ENCODE data around the gene SLC2A10.

The SLC2A10 gene

DNA sequence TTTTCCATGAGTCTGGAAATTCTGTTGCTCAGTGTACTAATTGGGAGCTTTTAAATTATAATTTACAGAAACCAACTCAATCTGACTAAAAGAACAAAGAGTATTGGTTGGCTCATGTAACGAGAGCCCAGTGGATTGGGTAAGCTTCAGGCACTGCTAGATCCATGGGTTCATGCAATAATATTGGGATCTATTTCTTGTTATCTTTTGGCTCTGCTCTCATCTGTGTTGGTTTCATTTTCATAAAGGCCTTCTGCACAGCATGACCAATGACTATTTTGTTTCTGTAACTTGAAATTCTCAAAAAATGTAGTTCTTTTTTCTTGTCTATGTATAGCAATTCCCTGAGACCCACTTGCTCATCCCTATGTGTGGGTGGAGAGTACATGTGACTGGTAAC is 12.0 kb downstream of the SLC2A10 start:
- H3K4me3 ChIP-seq: no peak overlapping the region
- no peak overlapping the region for H3K27ac ChIP-seq

DNA sequence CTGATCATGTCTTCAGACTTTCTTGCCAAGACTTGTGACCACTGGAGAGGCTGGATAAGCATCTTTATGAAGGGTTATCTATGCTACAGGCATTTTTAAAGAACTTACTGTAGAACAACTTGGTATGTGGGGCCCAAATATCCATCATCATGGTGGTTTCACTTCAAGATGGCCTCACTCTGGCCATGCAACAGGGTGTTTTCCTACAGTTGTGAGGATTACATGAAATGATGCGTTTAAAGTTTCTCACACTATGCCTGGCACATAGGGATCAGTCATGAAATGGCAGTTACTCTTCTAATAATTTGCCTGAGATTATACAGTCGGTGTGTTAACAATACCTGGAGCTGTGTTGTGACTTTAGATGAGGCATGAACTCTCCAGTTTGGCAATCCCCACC is 13.0 kb downstream of the SLC2A10 start:
- no peak overlapping the region for H3K4me3 ChIP-seq
- H3K27ac ChIP-seq: no peak overlapping the region

DNA sequence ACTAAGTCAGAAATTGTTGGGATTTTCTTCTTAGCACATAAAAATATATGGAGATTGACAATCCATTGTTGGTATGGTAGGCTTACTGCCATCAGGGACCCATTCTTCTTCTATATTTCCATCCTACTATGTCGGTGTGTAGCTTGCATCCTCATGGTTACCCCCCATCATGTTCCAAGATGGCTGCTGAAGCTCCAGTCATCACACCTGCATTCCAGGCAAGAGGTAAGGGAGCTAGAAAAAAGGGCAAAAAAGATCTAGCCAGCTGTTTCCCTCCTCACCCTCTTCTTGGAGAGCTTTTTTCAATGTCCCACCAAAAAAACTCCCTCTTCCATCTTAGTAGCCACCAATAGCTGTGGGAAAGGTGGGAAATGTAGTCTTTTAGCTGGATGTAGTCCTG is 13.6 kb downstream of the SLC2A10 start:
- no peak overlapping the region for H3K27ac ChIP-seq

DNA sequence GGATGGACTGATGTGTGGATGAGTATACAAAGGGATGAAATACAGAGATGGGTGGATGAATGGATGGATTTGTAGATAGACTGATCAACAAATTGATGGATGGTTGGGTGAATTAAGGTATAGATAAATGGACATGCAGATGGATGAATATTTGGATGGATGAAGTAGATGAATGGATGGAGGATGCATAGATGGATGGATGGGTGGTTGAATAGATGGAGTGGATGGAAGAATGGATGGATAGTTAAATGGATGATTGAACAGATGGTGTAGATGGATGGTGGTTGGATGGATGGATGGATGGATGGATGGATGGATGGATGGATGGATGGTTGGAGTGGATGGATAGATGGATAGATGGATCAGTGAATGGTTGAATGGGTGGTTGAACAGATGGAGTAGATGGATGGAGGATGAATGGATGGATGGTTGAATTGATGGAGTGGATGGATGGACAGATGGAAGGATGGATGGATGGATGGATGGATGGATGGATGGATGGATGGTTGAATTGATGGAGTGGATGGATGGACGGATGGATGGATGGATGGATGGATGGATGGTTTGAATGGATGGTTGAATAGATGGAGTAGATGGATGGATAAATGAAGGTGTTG is 15.0 kb downstream of the SLC2A10 start:
- Histone ChIP-seq H3K4me3 (no peak overlapping the region), H3K27ac (no peak overlapping the region)

More for the DNA sequence above, 13.6 kb downstream of the SLC2A10 start:
- no peak overlapping the region for H3K4me3 ChIP-seq

DNA sequence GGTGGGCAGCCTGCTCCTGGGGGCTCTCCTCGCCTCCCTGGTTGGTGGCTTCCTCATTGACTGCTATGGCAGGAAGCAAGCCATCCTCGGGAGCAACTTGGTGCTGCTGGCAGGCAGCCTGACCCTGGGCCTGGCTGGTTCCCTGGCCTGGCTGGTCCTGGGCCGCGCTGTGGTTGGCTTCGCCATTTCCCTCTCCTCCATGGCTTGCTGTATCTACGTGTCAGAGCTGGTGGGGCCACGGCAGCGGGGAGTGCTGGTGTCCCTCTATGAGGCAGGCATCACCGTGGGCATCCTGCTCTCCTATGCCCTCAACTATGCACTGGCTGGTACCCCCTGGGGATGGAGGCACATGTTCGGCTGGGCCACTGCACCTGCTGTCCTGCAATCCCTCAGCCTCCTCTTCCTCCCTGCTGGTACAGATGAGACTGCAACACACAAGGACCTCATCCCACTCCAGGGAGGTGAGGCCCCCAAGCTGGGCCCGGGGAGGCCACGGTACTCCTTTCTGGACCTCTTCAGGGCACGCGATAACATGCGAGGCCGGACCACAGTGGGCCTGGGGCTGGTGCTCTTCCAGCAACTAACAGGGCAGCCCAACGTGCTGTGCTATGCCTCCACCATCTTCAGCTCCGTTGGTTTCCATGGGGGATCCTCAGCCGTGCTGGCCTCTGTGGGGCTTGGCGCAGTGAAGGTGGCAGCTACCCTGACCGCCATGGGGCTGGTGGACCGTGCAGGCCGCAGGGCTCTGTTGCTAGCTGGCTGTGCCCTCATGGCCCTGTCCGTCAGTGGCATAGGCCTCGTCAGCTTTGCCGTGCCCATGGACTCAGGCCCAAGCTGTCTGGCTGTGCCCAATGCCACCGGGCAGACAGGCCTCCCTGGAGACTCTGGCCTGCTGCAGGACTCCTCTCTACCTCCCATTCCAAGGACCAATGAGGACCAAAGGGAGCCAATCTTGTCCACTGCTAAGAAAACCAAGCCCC is 16.0 kb downstream of the SLC2A10 start:
- Histone ChIP-seq H3K27ac (no peak overlapping the region), H3K4me3 (no peak overlapping the region)

DNA sequence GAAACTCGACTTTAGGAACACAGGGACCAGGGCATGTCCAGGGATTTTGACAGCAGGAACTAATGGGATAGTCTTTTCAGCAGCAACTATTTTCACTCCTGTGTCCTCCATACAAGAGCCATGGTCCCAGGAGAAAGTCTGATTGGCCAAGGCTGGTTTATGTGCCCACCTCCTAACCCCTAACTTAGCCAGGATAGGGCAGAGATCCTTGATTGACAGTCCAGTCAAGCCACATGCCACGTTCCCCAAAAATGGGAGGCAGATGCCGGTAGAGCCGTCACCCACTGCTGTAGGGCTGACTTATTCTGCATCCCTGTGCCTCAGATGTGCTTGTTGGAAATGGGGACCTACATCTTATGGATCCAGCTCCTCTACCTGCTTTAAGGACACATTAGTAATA is 22.3 kb downstream of the SLC2A10 start:
- Histone ChIP-seq H3K4me3 (no peak overlapping the region), H3K27ac (no peak overlapping the region)

DNA sequence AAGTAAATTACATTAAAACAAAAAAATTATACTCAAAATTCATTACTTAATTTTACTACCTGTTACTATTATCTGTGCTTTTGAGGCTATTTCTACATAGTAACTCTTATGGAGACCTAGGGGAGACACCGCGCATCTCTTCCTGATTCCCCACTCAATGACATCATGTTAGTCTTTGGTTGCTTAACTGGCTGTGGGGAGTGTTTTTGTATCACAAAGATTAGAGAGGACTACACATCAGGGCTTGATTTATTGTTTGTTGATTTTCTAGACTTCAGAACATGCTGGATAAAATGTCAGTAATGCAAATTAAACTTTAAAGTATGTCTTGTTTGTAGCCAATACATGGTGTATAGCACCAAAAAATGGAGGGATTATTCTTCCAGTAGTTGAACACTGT is 26.0 kb downstream of the SLC2A10 start:
- no peak overlapping the region for H3K27ac ChIP-seq
- no peak overlapping the region for H3K4me3 ChIP-seq

DNA sequence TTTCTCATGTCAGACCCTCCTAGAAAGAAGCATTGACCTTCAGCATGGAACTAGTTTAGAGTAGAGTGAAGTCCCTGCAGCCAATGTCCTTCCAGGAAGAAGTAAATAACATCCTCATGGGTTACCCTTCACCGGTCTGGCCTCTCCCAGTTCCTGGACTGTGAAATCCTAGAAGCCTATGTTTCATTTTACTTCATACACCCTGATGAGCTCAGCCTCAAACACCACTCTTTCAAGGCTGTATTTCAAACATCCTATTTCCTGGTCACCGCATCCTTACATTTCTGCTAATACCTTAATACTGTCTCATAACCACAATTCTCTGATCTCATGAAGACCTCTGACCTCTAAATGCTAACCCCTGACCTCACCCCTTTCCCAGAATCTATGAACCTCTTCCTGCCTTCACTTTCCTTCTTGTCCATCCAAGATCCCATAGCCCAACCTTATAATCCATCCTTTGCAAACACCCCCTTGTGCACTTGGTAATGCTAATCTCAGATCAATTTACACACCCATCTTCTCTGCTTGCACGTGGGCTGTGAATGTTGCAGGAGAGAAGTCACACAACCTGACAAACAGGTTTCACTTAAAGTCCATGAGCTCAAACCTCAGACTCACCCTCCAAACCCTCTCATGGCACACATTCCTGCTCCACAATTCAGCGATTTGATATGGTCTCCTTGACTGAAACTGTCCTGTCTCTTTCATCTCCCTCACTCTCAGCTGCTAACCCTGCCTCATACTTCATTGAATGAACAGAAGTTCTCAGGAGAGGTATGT is 30.2 kb downstream of the SLC2A10 start:
- Histone ChIP-seq H3K27ac (peak overlapping the region in 1 of 21 experiments; percentile 11), H3K4me3 (no peak overlapping the region)

DNA sequence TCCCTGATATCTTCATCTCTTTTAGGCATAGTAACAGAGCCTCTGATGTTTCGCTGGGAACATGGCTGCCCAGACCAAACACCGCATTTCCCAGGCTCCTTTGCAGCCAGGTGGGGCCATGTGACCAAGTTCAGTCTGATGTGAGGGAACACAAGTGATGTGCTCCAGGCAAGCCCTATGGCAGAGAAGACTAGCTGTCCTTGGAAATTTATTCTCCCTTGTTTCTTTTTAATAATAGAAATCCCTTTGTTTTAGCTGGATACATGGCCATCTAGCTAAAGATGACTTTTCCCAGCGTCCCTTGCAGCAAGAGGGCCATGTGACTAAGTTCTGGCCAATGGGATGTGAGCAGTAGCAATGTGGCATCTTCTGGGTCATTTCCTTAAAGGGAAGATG is 30.8 kb downstream of the SLC2A10 start:
- H3K27ac ChIP-seq: peak overlapping the region in 1 of 21 experiments; percentile 11
- no peak overlapping the region for H3K4me3 ChIP-seq

DNA sequence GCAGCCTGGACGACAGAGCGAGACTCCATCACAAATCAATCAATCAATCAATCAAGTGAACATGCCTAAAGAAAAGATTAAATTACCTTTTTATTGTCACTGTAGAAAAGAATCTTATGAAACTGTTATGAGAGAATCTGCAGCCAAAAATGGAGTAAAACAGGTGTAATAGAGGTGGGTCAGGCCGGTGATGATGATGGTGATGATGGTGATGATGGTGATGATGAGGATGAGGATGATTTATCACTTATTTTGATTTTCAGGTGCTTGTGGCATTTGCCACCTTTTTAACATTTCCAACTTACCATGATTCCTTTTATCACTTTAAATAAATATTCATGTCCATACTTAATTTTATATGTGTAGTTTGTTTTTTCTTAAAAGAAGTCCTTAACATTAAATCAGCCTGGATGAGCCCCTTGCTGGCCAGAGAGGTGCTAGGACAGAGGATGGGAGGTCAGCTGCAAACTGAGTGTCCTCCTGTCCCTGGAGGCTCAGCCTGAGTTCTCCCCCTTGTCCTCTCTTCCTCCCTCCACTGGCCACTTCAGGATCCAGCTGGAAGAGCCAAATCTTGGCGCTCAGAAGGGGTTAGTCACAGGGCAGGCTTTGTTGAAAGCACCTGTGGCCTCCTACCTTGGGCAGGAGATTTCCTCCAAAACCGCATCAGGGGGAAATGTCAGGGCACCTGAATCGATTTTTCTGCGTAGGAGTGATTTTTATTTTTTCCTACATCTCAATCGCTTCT is 32.6 kb downstream of the SLC2A10 start:
- Histone ChIP-seq H3K27ac (no peak overlapping the region), H3K4me3 (no peak overlapping the region)

DNA sequence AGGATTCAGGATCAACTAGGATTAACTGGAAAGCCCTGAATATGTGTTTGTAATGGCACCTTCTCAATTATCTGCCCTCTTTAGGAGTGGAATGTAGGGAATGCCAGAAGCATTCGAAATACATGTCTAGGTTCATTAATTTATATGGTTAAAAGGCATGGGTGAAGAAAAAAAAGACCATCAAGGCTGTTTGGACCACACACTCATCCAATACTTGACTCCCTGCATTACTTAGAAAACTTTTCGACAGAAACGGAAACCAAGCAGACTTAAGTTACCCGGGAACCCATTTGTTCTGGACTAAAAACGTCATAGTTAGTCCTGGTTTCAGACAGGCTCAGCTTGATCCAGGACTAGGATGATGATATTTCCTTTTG is 33.2 kb downstream of the SLC2A10 start:
- Histone ChIP-seq H3K4me3 (no peak overlapping the region), H3K27ac (no peak overlapping the region)

DNA sequence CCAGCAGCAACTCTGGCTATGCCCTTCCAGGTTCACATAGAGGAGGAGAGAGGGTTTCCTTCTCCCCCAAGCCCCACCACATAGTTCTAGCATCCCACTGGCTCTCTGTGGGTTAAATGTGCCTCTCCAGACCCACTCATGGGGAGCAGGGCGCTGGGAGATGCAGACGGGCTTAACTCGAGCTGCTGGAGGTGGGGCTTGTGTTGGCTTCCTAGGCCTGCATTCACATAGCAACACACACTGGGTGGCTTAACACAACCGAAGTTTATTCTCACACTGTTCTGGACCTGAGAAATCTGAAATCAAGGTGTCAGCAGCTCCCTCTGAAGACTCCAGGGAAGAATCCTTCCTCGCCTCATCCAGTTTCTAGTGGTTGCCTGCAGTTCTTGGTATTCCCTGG is 33.6 kb downstream of the SLC2A10 start:
- Histone ChIP-seq H3K4me3 (no peak overlapping the region), H3K27ac (no peak overlapping the region)

DNA sequence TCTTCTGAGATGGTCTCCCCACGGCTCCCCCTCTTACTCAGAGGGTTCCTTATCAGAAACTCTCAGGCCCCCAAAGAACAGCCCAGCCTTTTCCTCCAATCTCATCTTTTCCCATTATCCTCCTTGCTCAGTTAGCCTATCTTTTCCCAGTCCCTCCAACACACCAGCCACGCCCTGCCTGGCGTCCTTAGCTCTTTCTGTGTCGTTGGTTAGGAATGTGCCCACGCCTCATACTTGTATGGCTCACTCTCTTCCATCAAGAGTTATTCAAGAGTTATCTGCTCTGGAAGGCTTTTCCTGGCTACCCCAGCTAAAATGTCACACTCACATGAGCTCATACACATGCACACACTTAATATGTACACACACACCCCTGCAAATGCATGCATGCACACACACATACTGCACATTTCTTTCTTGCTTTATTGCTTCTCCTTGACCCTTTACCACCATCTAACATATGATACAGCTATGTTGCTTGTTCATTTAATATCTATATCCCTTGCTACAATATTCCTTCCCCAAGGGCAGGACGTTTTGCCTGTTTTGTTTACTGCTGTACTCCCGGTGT is 37.6 kb downstream of the SLC2A10 start:
- H3K27ac ChIP-seq: no peak overlapping the region
- no peak overlapping the region for H3K4me3 ChIP-seq

DNA sequence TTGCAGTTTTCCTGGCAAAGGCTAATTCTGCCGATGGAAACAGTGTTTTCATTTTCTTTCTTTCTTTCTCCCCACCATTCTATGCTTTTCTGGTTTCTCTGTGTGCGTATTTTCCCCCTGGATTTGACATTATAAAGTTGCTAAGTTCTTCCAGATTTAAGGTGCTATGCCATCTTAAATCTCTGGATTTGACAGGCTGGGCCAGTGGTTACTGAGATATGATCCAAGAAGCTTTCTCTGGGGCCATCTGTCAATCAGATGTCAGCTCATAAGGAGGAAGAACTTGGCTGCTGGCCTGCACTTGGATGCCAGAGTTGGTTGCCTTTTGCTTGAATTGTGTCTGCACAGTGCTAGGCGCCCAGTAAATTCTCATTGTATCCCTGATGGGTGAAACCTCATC is 39.7 kb downstream of the SLC2A10 start:
- Histone ChIP-seq H3K4me3 (no peak overlapping the region), H3K27ac (no peak overlapping the region)

DNA sequence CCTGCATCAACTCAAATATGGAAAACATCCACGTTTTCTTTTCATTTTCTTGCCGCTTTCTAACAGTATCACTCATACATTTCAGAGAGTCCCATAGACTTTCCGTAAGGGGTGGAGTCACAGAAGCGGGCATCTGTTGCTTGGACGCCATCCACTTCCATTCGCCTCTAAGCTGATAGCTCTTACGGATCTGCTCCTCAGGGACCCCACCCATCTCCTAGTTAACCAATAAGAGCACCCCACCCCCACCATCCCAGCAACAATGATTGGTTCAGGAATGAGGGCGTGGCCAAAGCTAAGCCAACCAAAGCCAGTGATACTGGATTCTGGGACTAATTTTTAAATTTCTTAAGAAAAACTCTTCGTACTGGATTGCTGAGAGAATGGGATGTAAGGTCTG is 42.4 kb downstream of the SLC2A10 start:
- H3K27ac ChIP-seq: no peak overlapping the region
- H3K4me3 ChIP-seq: no peak overlapping the region

DNA sequence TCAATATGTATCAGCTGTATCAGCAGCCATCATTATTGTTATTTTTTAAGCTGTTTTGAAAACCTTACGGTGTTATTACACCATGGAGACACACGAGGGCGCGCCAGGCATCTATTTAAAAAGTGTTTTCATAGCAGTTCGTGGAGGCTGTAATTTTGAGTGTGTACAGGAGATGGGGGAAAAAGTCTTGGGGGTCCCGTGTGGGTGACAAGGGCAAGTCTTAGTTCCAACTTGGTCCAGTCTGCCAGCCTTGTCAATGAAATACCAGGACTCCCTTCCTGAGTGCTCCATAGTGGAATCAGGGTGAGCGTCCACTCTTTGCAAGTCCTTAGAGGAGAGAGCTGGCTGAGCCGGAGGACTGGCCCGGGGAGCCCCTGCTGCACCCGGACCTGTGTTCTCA is 43.3 kb downstream of the SLC2A10 start:
- Histone ChIP-seq H3K4me3 (no peak overlapping the region), H3K27ac (no peak overlapping the region)

DNA sequence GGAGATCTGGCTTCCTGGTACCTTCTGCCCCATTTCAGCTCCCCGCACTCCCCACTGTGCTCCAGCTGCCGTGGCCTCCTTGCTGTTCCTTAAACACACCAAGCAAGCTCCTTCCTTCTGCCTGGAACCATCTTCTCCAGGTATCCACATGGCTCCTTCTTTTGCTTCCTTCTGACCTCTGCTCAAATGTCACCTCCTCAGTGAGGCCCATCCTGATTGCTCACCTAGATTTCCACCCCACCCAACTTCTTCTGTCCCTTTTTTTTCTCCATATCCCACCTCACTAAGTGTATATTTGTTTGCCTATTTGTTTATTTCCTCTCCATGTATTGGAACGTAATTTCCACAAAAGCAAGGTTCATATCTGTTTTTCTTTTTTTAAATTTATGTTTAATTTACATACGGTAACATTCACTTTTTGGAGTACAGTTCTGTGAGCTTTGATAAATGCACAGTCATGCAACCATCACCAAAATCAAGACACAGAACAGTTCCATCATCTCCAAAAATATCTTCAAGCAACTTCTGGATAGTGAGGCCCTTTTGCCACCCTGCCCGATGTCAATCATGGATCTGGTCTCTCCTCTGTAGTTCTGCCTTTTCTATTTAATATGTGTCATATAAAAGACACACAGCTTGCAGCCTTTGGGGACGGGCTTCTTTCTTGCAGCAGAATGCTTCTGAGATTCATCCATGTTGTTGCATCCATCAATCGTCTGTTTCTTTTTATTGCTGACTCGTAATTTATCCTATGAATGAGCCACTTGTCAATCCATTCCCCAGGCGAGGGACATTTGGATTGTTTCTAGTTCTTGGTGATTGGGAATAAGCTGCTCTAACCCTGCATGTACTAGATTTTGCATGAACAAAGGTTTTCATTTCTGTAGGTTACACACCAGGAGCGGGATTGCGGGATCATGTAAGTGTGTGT is 46.3 kb downstream of the SLC2A10 start:
- Histone ChIP-seq H3K4me3 (no peak overlapping the region), H3K27ac (no peak overlapping the region)

DNA sequence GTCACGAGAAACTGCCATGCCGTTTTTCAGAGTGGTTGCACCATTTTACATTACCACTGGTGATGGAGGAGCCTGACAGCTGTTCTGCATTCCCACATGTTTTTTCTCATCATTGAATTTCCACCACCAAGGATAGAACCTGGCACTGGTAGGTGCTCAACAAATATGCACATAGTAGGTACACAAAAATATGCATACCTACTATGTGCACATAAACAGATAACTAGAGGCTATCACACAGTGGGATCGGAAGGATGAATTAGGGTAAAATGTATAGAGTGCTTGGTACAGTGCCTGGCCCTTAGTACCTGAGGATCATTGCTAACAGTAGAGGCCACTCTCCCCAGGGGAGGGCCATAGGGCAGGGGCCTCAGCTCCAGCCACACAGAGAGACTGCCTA is 47.0 kb downstream of the SLC2A10 start:
- Histone ChIP-seq H3K4me3 (no peak overlapping the region), H3K27ac (no peak overlapping the region)

DNA sequence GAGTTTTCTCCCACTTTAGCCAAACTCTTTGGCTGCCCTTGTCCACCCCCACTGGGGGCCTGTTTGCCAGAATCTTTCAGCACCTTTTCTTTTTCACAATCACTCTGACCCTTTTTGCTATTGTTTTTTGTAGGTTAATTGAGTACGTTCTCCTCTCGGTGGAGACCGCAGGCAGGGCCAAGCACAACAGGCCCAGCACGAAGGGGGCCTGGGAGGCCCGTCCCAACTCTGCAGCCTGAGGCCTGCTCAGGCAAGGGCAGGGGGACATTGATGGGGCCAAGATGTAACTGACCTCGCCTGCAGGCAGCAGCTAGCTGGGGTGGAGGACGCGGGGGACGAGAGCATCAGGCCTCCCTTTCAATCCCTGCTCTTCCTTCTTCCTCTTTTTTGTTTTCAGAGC is 47.7 kb downstream of the SLC2A10 start:
- no peak overlapping the region for H3K4me3 ChIP-seq
- H3K27ac ChIP-seq: no peak overlapping the region

Measured in skin epidermis (tissue), 12 donors.